H1 (cell line): ENCODE results near the gene SECISBP2. TPM values are rescaled to one million over a fixed set of nuclear protein-coding genes. Genes with fewer than 3 reads are reported as not detected.

ENCODE experiments used
- CTCF ChIA-PET: fragments of 300-600 bp; sonication (Branson Sonifier 250); formaldehyde crosslinking; loops from one replicate; lab custom pipeline; 2021; ENCODE audit not compliant: partially characterized antibody; lab: Charles Lee
- POLR2A ChIA-PET: fragments of 300-600 bp; sonication (Branson Sonifier 250); formaldehyde crosslinking; loops from one replicate; lab custom pipeline; 2021; ENCODE audit warnings: inconsistent platforms; ENCODE audit not compliant: partially characterized antibody; lab: Charles Lee
- DNase-seq, 2 experiments: peaks; one replicate each; pipeline versions ENCODE4 v3.0.0 to v3.0.0-alpha.2; 2010 to 2022; ENCODE audit warnings: low spot score in 2 of 2, low read depth in 1 of 2, mixed read lengths in 1 of 2
- FAIRE-seq: peaks from 2 replicates; lab custom pipeline; 2011; peaks lifted over from hg19 to GRCh38; lab: Jason Lieb, UNC
- H2AFZ ChIP-seq: 2 replicates; pipeline ENCODE4 v1.8.1; 2012; ENCODE audit warnings: low read length, inconsistent platforms
- H2AK5ac ChIP-seq: 2 replicates; pipeline ENCODE4 v1.6.1; 2013; ENCODE audit warnings: low read depth, low read length
- H2BK120ac ChIP-seq: replicated peaks from 2 replicates; pipeline ENCODE3; 2013; ENCODE audit warnings: low read depth, low read length, inconsistent platforms
- H2BK12ac ChIP-seq: 2 replicates; pipeline ENCODE4 v1.6.1; 2013; ENCODE audit warnings: low read depth, low read length
- H2BK15ac ChIP-seq: 2 replicates; pipeline ENCODE4 v1.6.1; 2013; ENCODE audit warnings: low read length
- H2BK20ac ChIP-seq: 2 replicates; pipeline ENCODE4 v1.6.1; 2013; ENCODE audit warnings: low read length
- H2BK5ac ChIP-seq: 2 replicates; pipeline ENCODE4 v1.6.1; 2013; ENCODE audit warnings: low read depth, low read length
- H3K14ac ChIP-seq: 2 replicates; pipeline ENCODE4 v1.6.1; 2013; ENCODE audit warnings: inconsistent platforms; ENCODE audit not compliant: insufficient read length
- H3K18ac ChIP-seq: 2 replicates; pipeline ENCODE4 v1.6.1; 2013; ENCODE audit warnings: low read length; ENCODE audit errors: extremely low read depth
- H3K23ac ChIP-seq: 2 replicates; pipeline ENCODE4 v1.6.1; 2013; ENCODE audit warnings: inconsistent platforms; ENCODE audit not compliant: insufficient read length
- H3K23me2 ChIP-seq: 2 replicates; pipeline ENCODE4 v1.6.1; 2013; ENCODE audit warnings: low read depth, low read length
- H3K27ac ChIP-seq: 2 replicates; pipeline ENCODE4 v1.6.1; 2011; ENCODE audit warnings: low read depth, low read length, inconsistent platforms
- H3K27me3 ChIP-seq, 4 experiments: replicated peaks in 1 of 4; 1 replicate in 1 of 4; 2 replicates in 3 of 4; pipeline versions ENCODE4 v1.6.1 to v1.8.1; 2011 to 2013; ENCODE audit warnings: low read length in 3 of 4, mild to moderate bottlenecking in 3 of 4, inconsistent platforms in 2 of 4, mixed read lengths in 2 of 4, moderate library complexity in 1 of 4; ENCODE audit not compliant: control insufficient read depth in 3 of 4, insufficient read depth in 3 of 4; ENCODE audit errors: extremely low read depth in 1 of 4
- H3K36me3 ChIP-seq, 4 experiments: 2 replicates each; pipeline versions ENCODE4 v1.6.1 to v1.8.1; 2011 to 2013; ENCODE audit warnings: mild to moderate bottlenecking in 4 of 4, low read length in 3 of 4, moderate library complexity in 2 of 4, control low read depth in 1 of 4, inconsistent platforms in 1 of 4; ENCODE audit not compliant: insufficient read depth in 4 of 4, control insufficient read depth in 2 of 4
- H3K4ac ChIP-seq: replicated peaks from 2 replicates; pipeline ENCODE3; 2013; ENCODE audit warnings: low read length, low read depth, mixed read lengths, inconsistent platforms; ENCODE audit not compliant: insufficient read length
- H3K4me1 ChIP-seq, 4 experiments: replicated peaks in 1 of 4; 1 replicate in 1 of 4; 2 replicates in 3 of 4; pipeline versions ENCODE4 v1.6.1 to v1.8.1; 2011 to 2013; ENCODE audit warnings: low read length in 3 of 4, inconsistent platforms in 2 of 4, mixed read lengths in 1 of 4; ENCODE audit not compliant: insufficient read depth in 4 of 4, control insufficient read depth in 3 of 4
- H3K4me2 ChIP-seq, 2 experiments: 2 replicates each; pipeline versions ENCODE4 v1.6.1 to v1.8.1; 2011 to 2013; ENCODE audit warnings: low read depth in 2 of 2, low read length in 2 of 2, control low read depth in 1 of 2, inconsistent platforms in 1 of 2, mild to moderate bottlenecking in 1 of 2; ENCODE audit not compliant: insufficient read depth in 1 of 2
- H3K4me3 ChIP-seq, 4 experiments: fragments of 200-600, 300-600 bp in 1 of 4; sonication (generic), shearing (Covaris generic), sonication (Bioruptor Twin) in 1 of 4; 2 replicates each; pipeline versions ENCODE4 v1.5.1 to v1.8.1; 2011 to 2016; ENCODE audit warnings: low read length in 4 of 4, low read depth in 3 of 4, control low read depth in 2 of 4, inconsistent platforms in 2 of 4, mild to moderate bottlenecking in 2 of 4, mixed read lengths in 1 of 4, moderate library complexity in 1 of 4; ENCODE audit not compliant: insufficient read depth in 2 of 4; ENCODE audit errors: extremely low read depth in 1 of 4
- H3K56ac ChIP-seq: replicated peaks from 2 replicates; pipeline ENCODE3; 2013; ENCODE audit warnings: low read depth, mild to moderate bottlenecking, mixed read lengths, low read length, inconsistent platforms; ENCODE audit not compliant: insufficient read length
- H3K79me1 ChIP-seq: 2 replicates; pipeline ENCODE4 v1.6.1; 2013; ENCODE audit warnings: low read depth, low read length, control low read depth
- H3K79me2 ChIP-seq, 2 experiments: 2 replicates each; pipeline versions ENCODE4 v1.6.1 to v1.8.1; 2012 to 2013; ENCODE audit warnings: low read length in 2 of 2, mild to moderate bottlenecking in 2 of 2, inconsistent platforms in 1 of 2; ENCODE audit not compliant: insufficient read depth in 2 of 2, control insufficient read depth in 1 of 2
- H3K9ac ChIP-seq, 4 experiments: replicated peaks in 1 of 4; 1 replicate in 1 of 4; 2 replicates in 3 of 4; pipeline versions ENCODE4 v1.6.1 to v1.8.1; 2011 to 2013; ENCODE audit warnings: low read depth in 3 of 4, low read length in 3 of 4, control low read depth in 2 of 4, mild to moderate bottlenecking in 2 of 4, moderate library complexity in 2 of 4, inconsistent platforms in 1 of 4; ENCODE audit errors: extremely low read depth in 1 of 4
- H3K9me3 ChIP-seq, 2 experiments: 2 replicates each; pipeline versions ENCODE4 v1.6.1 to v1.8.1; 2012 to 2013; ENCODE audit warnings: mild to moderate bottlenecking in 2 of 2, moderate library complexity in 2 of 2, control low read depth in 1 of 2, inconsistent platforms in 1 of 2, low read depth in 1 of 2, low read length in 1 of 2, mixed read lengths in 1 of 2; ENCODE audit not compliant: insufficient read depth in 2 of 2
- H4K20me1 ChIP-seq, 2 experiments: replicated peaks in 1 of 2; 2 replicates each; pipeline versions ENCODE3 to v1.8.1; 2011 to 2013; ENCODE audit warnings: inconsistent platforms in 2 of 2, low read length in 2 of 2, mild to moderate bottlenecking in 1 of 2; ENCODE audit not compliant: insufficient read depth in 2 of 2, control insufficient read depth in 1 of 2
- H4K5ac ChIP-seq: 2 replicates; pipeline ENCODE4 v1.6.1; 2013; ENCODE audit warnings: low read length, low read depth, mixed read lengths, inconsistent platforms; ENCODE audit not compliant: insufficient read length
- H4K8ac ChIP-seq: 2 replicates; pipeline ENCODE4 v1.8.0; 2013; ENCODE audit warnings: mild to moderate bottlenecking, moderate library complexity, low read length, inconsistent platforms; ENCODE audit not compliant: insufficient read depth; ENCODE audit errors: extremely low read depth
- H4K91ac ChIP-seq: replicated peaks from 2 replicates; pipeline ENCODE3; 2013; ENCODE audit warnings: low read length, mixed read lengths, inconsistent platforms; ENCODE audit not compliant: insufficient read length
- ATF3 ChIP-seq: IDR thresholded peaks from 2 replicates; pipeline ENCODE4 v1.6.1; 2011; ENCODE audit warnings: low read depth, mild to moderate bottlenecking, low read length; ENCODE audit not compliant: insufficient read depth
- CHD2 ChIP-seq: IDR thresholded peaks from 2 replicates; pipeline ENCODE4 v1.6.1; 2012; ENCODE audit warnings: low read length, improper control_type of control experiment
- CREB1 ChIP-seq: IDR thresholded peaks from 2 replicates; pipeline ENCODE4 v1.6.1; 2012; ENCODE audit warnings: inconsistent platforms
- E2F6 ChIP-seq: IDR thresholded peaks from 2 replicates; pipeline ENCODE4 v1.6.1; 2012; ENCODE audit warnings: inconsistent platforms
- EZH2 ChIP-seq: fragments of 200-600 bp; sonication (generic); IDR thresholded peaks from 2 replicates; pipeline ENCODE4 v1.7.1; 2012; ENCODE audit warnings: low read depth, mild to moderate bottlenecking, moderate library complexity, low read length, inconsistent platforms; ENCODE audit not compliant: severe bottlenecking
- HDAC6 ChIP-seq: IDR thresholded peaks from one replicate; pipeline ENCODE4 v1.7.1; 2012; ENCODE audit warnings: low read depth, mild to moderate bottlenecking, inconsistent platforms, low read length, moderate library complexity
- PHF8 ChIP-seq: fragments of 200-600 bp; sonication (generic); conservative IDR thresholded peaks from 2 replicates; pipeline ENCODE4 v1.7.1; 2012; ENCODE audit warnings: low read depth, mild to moderate bottlenecking, inconsistent platforms, low read length, moderate library complexity
- SIX5 ChIP-seq: IDR thresholded peaks from 2 replicates; pipeline ENCODE4 v1.6.1; 2011; ENCODE audit warnings: mild to moderate bottlenecking, low read depth, low read length
- SP1 ChIP-seq: IDR thresholded peaks from 2 replicates; pipeline ENCODE4 v1.6.1; 2011; ENCODE audit warnings: low read depth, low read length
- WGBS, 2 experiments: shearing (Covaris generic) in 1 of 2; methylation state at CpG; one replicate each; pipeline versions ENCODE4 v1.1.6 to v1.1.7; 2013 to 2015; ENCODE audit warnings: low lambda C conversion rate in 2 of 2, mixed read lengths in 2 of 2, inconsistent platforms in 1 of 2, low coverage in 1 of 2, missing lambda C conversion rate in 1 of 2; ENCODE audit not compliant: insufficient replicate concordance in 2 of 2, insufficient coverage in 1 of 2, insufficient read length in 1 of 2; ENCODE audit errors: extremely low coverage in 1 of 2, missing lambda C conversion rate in 1 of 2; 5-methylcytosine and 5-hydroxymethylcytosine counted together
- polyA plus RNA-seq, 7 experiments: library from polyadenylated mRNA; depleted of rRNA in 3 of 7; stranded (reverse) in 5 of 7; unstranded in 2 of 7; fragments of >200 nt in 5 of 7; fragments of 200-250 nt in 2 of 7; gene quantifications; 1 replicate in 5 of 7; 2 replicates in 1 of 7; 4 replicates in 1 of 7; pipeline versions ENCODE4 v1.2.1 to v1.2.3, GENCODE V29; 2011 to 2013; ENCODE audit warnings: missing spikeins in 2 of 7, mixed read lengths in 2 of 7
- total RNA-seq: library from RNA; stranded (reverse); fragmentation: NEBNext Ultra II Directional; extraction: Animal tissue kit (Norgen Biotek cat#: 25700); gene quantifications from 2 replicates; pipeline ENCODE4 v1.2.1, GENCODE V29; 2021

The SECISBP2 gene
- total and polyA plus RNA-seq, 2 of the 8 experiments (the other 6 are each of a cell fraction or from before 2014, with no cell fraction given), result 39.0 to 61.7 TPM

DNA sequence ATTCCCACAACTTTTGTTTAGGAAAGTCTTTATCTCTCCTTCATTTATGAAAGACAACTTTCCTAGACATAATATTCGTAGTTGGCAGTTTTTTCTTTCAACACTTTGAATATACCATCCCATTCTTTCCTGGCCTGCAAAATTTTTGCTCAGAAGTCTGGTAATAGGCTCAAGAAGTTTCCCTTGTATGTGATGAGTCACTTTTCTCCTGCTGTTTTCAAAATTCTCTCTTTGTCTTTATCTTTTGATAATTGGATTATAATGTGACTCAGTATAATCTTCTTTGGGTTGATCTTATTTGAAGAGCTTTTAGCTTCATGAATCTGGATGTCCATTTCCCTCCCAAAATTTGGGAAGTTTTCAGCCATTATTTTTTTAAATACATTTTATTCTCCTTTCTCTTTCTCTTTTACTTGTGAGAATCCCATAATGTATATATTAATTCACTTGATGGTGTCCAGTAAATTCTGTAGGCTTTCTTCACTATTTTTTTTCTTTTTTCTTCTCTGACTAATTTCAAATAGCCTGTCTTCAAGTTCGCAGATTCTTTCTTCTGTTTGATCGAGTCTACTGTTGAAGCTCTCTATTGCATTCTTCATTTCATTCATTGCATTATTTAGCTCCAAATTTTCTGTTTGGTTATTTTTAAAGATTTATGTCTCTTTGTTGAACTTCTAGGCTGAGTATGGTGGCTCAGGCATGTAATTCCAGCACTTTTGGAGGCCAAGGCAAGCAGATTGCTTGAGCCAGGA is 44.6 kb upstream of the SECISBP2 start:
- Histone ChIP-seq H4K20me1 (no peaks in the 10 kb centered on the region), H3K4me2 (no peak overlapping the region), H2BK5ac (no peak overlapping the region), H3K27me3 (no peaks in the 10 kb centered on the region), H4K5ac (no peak overlapping the region), H3K79me2 (no peaks in the 10 kb centered on the region), H3K4ac (no peak overlapping the region), H3K23me2 (no peaks in the 10 kb centered on the region), H3K4me3 (no peak overlapping the region), H2BK12ac (no peak overlapping the region), H3K36me3 (no peaks in the 10 kb centered on the region), H2AK5ac (no peak overlapping the region), H3K9ac (no peak overlapping the region), H3K79me1 (no peaks in the 10 kb centered on the region; the same call in 1 of the 2 replicates), H2BK15ac (no peak overlapping the region), H3K56ac (no peak overlapping the region), H3K4me1 (no peaks in the 10 kb centered on the region), H3K9me3 (peaks cover 3 to 26% of the 10 kb centered on the region in 2 experiments; a peak in 3 of 4 replicates), H2BK120ac (no peak overlapping the region), H2BK20ac (no peak overlapping the region), H4K91ac (no peak overlapping the region), H3K18ac (no peak overlapping the region), H3K23ac (no peak overlapping the region), H3K27ac (no peak overlapping the region), H4K8ac (no peak overlapping the region), H2AFZ (no peak overlapping the region), H3K14ac (no peak overlapping the region)
- DNase-seq, result no peak
- WGBS, 2 experiments, result 92% methylated on average over 3 of the region's 3 CpGs; no CpG with 5 or more reads in 1 of the 2 experiments
- CTCF ChIA-PET, result interaction anchor here (0.6 to 0.8 kb wide), 3 partner anchors 15 to 272 kb away, joined by 3 read pairs; no protein-coding TSS in a partner anchor
- FAIRE-seq, result no peak
- POLR2A ChIA-PET, result no interaction called here
- TF ChIP-seq SIX5 (no peak), EZH2 (no peak), ATF3 (no peak), PHF8 (no peak), E2F6 (no peak), CHD2 (no peak), SP1 (no peak), HDAC6 (no peak), CREB1 (no peak)
